Astrocyte of the spinal cord (primary cell): Measurements from ENCODE around the gene BLOC1S5.

Experiments
- DNase-seq: peaks from one replicate; pipeline ENCODE4 v3.0.0; 2011; ENCODE audit warnings: low read depth, low spot score
- H3K4me3 ChIP-seq: 2 replicates; pipeline ENCODE4 v1.5.1; 2011; ENCODE audit warnings: low read depth, mild to moderate bottlenecking, low read length, moderate library complexity
- in situ Hi-C: cut with HindIII; loops from 2 replicates; pipeline ENCODE4 v1.10.0; 2017; ENCODE audit warnings: low sequenced_read_pairs
- TF ChIP-seq, protein P1 (sequence below): IDR thresholded peaks from 2 replicates; pipeline ENCODE4 v1.5.1; 2012; ENCODE audit warnings: low read depth, mild to moderate bottlenecking, low read length, inconsistent platforms

The BLOC1S5 gene

DNA sequence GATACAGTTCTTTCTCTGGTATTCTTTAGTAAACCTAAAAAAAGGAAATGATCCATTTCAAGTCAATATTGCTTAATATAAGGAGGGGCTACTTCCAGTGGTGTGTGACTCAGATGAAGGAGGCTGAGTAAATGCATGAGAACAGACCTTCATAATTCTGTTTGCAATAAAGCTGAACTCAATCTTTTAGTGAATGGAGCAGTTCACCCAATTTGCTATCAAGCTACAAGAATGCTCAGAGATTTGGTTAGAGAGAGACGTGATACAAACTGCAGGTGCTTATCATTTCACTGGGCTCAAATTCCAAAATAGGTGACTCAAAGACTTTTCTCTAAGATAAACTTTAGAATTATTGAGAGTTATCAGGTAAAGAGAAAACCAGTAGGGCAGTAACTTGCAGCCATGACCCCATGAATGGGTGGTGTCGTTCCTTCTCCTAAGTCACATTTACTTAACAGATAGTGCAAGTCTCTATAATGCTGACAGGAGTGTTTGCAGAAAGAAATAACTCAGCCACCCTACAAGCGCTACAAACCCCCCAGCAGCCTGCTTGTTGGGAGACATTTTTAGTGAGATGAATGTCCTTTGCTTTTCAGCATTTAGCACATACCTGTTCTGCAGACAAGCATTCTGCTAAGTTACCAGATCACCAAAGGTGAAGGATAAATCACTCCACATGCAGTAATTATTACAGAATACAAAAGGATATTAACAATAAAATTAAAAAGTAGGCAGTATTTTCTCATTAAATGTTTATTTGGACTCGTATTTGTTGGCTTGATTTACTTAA lies 16.4 kb upstream of the BLOC1S5 start:
- H3K4me3 ChIP-seq: no peak overlapping the region
- peak; percentile 70 for DNase-seq
- in situ Hi-C loops: no loop called here

DNA sequence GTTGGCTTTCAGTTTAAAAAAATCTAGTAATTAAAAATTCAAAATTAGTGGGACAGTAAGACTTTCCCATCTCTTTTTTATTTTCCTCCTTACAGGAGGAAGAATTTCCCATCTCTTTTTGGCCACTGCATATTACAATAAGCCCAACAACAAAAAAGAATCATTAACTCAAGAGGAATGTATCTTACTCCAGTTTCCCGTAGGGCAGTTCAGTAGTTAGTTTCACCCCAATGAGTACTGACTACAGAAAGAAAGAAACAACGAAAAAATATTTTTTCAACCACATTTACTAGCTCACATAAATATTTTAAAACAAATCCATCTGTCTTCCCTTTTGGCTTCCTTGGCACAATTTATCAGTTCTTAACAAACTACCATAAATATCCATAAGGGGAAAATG lies 14.9 kb upstream of the BLOC1S5 start:
- TF ChIP-seq, protein P1, sequence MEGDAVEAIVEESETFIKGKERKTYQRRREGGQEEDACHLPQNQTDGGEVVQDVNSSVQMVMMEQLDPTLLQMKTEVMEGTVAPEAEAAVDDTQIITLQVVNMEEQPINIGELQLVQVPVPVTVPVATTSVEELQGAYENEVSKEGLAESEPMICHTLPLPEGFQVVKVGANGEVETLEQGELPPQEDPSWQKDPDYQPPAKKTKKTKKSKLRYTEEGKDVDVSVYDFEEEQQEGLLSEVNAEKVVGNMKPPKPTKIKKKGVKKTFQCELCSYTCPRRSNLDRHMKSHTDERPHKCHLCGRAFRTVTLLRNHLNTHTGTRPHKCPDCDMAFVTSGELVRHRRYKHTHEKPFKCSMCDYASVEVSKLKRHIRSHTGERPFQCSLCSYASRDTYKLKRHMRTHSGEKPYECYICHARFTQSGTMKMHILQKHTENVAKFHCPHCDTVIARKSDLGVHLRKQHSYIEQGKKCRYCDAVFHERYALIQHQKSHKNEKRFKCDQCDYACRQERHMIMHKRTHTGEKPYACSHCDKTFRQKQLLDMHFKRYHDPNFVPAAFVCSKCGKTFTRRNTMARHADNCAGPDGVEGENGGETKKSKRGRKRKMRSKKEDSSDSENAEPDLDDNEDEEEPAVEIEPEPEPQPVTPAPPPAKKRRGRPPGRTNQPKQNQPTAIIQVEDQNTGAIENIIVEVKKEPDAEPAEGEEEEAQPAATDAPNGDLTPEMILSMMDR: no peak
- no peak overlapping the region for H3K4me3 ChIP-seq
- DNase-seq: no peak
- in situ Hi-C loops: no loop called here

More for the DNA sequence above, 16.4 kb upstream of the BLOC1S5 start:
- TF ChIP-seq, protein P1: no peak

DNA sequence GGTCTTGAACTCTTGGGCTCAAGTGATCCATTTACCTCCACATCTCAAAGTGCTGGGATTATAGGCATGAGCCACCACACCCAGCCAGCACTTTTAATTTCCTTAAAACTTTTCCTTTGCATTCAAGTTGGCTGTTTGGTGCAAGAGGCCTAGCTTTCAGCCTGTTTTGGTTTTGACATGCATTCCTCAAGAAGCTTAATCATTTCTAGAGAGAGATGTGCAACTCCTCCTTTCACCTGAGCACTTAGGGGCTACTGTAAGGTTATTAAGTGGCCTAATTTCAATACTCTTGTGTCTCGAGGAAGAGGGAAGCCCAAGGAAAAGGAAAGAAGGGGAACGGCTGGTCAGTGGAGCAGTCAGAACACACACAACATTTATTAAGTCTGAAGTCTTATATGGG lies 13.8 kb upstream of the BLOC1S5 start:
- TF ChIP-seq, protein P1: no peak
- in situ Hi-C loops: no loop called here
- H3K4me3 ChIP-seq: no peak overlapping the region
- no peak for DNase-seq

DNA sequence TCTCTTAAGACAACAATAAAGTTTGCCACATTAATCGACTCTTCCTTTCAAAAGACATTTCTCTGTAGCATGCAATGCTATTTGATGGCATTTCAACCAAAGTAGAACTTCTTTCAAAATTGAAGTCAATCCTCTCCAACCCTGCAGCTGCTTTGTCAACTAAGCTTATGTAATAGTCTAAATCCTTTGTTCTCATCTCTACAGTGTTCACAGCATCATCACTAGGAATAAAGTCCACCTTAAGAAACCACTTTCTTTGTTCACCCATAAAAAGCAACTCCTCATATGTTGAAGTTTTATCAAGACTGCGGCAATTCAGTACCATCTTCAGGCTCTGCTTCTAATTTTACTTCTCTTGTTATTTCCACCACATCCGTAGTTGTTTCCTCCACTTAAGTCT lies 11.5 kb upstream of the BLOC1S5 start:
- H3K4me3 ChIP-seq: no peak overlapping the region
- no peak for DNase-seq
- TF ChIP-seq, protein P1: no peak
- in situ Hi-C loops: no loop called here

DNA sequence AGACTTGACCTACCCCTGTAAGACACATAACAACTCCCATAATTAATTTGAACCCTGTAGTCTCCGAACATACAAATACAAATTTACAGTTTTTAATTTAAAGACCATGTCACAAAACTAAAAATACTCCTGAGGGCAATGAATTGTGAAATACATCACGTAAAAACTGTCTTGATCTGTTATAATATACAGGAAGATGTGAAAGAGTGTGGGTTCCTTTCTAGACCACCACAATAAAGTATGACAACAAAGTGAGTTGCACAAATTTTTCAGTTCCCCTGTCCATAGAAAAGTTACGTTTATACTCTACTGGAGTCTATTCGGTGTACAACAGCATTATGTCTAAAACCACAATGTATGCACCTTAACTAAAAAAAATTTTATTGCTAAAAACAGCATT lies 11.0 kb upstream of the BLOC1S5 start:
- in situ Hi-C loops: no loop called here
- DNase-seq: no peak
- no peak overlapping the region for H3K4me3 ChIP-seq
- TF ChIP-seq, protein P1: no peak

DNA sequence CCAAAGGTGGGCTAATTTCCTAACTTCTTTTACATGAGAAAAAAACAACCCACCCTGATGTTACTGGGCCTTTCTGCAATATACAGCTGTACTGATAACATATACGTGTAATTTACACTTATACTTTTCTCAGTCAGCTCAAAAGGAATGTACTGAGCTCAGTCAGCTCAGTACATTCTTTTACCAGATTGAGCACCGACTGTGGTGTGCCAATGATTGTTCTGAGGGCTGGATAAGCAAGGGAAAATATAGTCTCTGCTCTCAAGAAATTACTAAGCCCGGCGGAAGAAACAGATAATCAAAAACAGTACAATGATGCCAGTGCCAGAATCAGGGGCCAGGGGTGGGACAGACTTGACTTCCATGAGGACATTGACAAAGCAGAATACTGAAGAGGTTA lies 10.0 kb upstream of the BLOC1S5 start:
- DNase-seq: no peak
- TF ChIP-seq, protein P1: no peak
- in situ Hi-C loops: no loop called here
- H3K4me3 ChIP-seq: no peak overlapping the region
